ENCODE measurements around the gene DOCK1.

The DOCK1 gene

DNA sequence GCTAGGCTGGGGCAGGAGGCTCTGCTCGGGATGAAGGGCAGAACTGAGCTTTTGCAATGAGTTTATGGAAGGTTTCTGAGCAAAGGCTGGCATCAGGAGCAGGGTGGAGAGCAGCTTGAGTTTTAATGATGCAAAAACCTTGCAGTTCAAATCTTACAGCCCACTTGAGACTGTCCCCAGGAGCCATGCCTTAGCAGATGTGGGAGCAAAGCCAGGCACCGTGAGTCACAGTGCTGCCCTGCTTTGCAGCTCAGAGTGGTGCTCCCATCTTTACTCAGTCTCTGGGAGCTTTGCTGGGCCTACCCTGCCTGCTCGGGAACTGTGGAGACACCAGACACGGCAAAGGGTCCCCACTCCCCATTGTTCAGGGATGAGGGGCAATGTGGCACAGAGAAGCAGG, 521.5 kb downstream of the DOCK1 start:
- H3K9ac ChIP-seq (ENCODE audit: low read length in 2 of 2) = no peak overlapping the region
- H3K4me3 ChIP-seq (ENCODE audit: low read length in 2 of 2) = no peak overlapping the region
- no peaks in the 10 kb centered on the region for H3K9me3 ChIP-seq (ENCODE audit: control insufficient read depth in 2 of 2, low read length in 2 of 2)
- H3K27me3 ChIP-seq (ENCODE audit: control insufficient read depth in 1 of 2, insufficient read depth in 2 of 2, low read length in 2 of 2) = no peaks in the 10 kb centered on the region
- no peak overlapping the region for H3K27ac ChIP-seq (ENCODE audit: low read length)
- H3K36me3 ChIP-seq (ENCODE audit: control insufficient read depth in 2 of 2, insufficient read depth in 2 of 2, low read length in 2 of 2) = peaks cover 20 to 26% of the 10 kb centered on the region in 2 donors
- peaks cover 2% of the 10 kb centered on the region for H3K4me1 ChIP-seq (ENCODE audit: control insufficient read depth, insufficient read depth, low read length)

DNA sequence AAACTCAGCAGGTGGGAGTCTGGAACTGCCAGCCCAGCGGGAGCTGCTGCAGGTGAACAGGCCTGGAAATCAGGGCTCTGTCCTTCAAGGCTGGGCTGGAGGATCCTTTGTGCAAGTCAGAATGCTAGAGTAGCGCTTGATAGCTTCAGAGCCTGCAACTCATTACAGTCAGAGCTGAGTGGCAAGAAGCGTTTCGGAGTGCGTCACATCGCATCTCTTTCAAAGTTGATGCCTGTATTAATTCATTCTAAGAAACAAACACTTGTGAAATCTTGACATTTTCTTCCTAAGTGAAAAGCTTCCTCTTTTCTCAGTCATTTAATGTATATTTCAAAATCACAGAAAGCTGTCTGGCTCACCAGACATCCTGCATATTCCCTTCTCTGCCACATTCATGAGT, 522.7 kb downstream of the DOCK1 start:
- Histone ChIP-seq H3K4me1 (ENCODE audit: control insufficient read depth, insufficient read depth, low read length) (peaks cover 2% of the 10 kb centered on the region), H3K36me3 (ENCODE audit: control insufficient read depth in 2 of 2, insufficient read depth in 2 of 2, low read length in 2 of 2) (peaks cover 19 to 28% of the 10 kb centered on the region in 2 donors), H3K9me3 (ENCODE audit: control insufficient read depth in 2 of 2, low read length in 2 of 2) (no peaks in the 10 kb centered on the region), H3K27ac (ENCODE audit: low read length) (no peak overlapping the region), H3K27me3 (ENCODE audit: control insufficient read depth in 1 of 2, insufficient read depth in 2 of 2, low read length in 2 of 2) (no peaks in the 10 kb centered on the region), H3K4me3 (ENCODE audit: low read length in 2 of 2) (no peak overlapping the region), H3K9ac (ENCODE audit: low read length in 2 of 2) (no peak overlapping the region)

DNA sequence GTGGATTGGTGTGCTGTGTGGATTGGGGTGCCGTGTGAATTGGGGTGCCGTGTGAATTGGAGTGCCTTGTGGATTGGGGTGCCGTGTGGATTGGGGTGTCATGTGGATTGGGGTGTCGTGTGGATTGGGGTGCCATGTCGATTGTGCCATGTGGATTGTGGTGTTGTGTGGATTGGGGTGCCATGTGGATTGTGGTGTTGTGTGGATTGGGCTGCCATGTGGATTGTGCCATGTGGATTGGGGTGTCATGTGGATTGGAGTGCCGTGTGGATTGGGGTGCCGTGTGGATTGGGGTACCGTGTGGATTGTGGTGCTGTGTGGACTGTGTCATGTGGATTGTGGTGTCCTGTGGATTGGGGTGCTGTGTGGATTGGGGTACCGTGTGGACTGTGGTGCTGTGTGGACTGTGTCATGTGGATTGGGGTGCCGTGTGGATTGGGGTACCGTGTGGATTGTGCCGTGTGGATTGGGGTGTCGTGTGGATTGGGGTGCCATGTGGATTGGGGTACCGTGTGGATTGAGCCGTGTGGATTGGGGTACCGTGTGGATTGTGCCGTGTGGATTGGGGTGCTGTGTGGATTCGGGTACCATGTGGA, 523.3 kb downstream of the DOCK1 start:
- Histone ChIP-seq H3K9me3 (ENCODE audit: control insufficient read depth in 2 of 2, low read length in 2 of 2) (no peaks in the 10 kb centered on the region), H3K9ac (ENCODE audit: low read length in 2 of 2) (no peak overlapping the region), H3K27me3 (ENCODE audit: control insufficient read depth in 1 of 2, insufficient read depth in 2 of 2, low read length in 2 of 2) (no peaks in the 10 kb centered on the region), H3K4me3 (ENCODE audit: low read length in 2 of 2) (no peak overlapping the region), H3K36me3 (ENCODE audit: control insufficient read depth in 2 of 2, insufficient read depth in 2 of 2, low read length in 2 of 2) (peaks cover 19 to 27% of the 10 kb centered on the region in 2 donors), H3K27ac (ENCODE audit: low read length) (no peak overlapping the region), H3K4me1 (ENCODE audit: control insufficient read depth, insufficient read depth, low read length) (peaks cover 2% of the 10 kb centered on the region)

DNA sequence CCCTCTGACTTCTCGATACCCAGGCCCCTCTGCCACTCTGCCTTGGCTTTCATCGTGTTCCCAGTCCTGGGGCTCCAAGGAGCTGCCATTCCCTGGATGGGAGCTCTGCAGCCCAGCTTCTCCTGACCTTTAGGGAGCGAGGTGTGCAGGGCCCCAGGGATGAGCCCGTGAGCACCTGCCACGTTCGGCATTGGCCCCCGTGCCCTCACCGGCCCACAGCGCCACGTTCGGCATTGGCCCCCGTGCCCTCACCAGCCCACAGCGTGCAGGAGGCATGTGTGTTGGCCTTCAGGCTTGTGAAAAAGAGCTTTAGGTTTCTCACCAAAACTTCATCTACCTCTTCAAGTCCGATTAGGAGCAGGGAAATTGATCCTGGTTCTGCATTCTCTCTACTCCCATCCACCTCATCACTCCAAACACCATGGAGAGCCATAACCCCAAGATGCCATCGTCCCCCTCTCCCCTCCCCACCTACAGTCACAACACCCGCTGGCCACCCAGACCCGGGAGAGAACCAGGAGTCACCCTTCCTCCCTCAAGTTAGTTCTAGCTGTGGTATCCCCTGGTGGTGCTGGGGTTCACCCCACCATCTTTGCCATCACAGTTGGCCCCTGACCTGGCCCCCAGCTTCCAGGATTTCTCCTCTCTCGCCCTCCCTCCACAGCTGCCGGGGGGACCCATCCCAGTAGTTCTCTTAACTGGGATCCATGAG, 524.5 kb downstream of the DOCK1 start:
- no peaks in the 10 kb centered on the region for H3K9me3 ChIP-seq (ENCODE audit: control insufficient read depth in 2 of 2, low read length in 2 of 2)
- no peak overlapping the region for H3K4me3 ChIP-seq (ENCODE audit: low read length in 2 of 2)
- no peaks in the 10 kb centered on the region for H3K27me3 ChIP-seq (ENCODE audit: control insufficient read depth in 1 of 2, insufficient read depth in 2 of 2, low read length in 2 of 2)
- no peak overlapping the region for H3K9ac ChIP-seq (ENCODE audit: low read length in 2 of 2)
- peaks cover 2% of the 10 kb centered on the region for H3K4me1 ChIP-seq (ENCODE audit: control insufficient read depth, insufficient read depth, low read length)
- H3K27ac ChIP-seq (ENCODE audit: low read length) = no peak overlapping the region
- H3K36me3 ChIP-seq (ENCODE audit: control insufficient read depth in 2 of 2, insufficient read depth in 2 of 2, low read length in 2 of 2) = peaks cover 19 to 27% of the 10 kb centered on the region in 2 donors

DNA sequence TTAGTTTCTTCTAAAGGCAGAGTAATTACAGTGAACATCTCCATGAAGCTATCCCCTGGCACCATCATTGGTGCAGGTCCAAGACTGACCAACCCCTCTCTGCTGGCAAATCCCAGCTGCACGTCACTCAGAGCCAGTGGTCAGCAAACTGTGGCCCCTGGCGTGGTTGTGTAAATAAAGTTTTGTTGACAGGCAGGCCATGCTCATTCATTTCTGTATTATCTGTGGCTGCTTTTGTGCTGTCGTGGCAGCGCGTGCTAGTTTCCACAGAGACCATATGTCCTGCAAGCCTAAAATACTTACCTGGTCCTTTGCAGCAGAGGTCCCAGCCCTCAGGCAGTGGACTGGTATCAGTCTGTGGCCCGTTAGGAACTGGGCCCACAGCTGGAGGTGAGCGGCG, 526.3 kb downstream of the DOCK1 start:
- H3K4me1 ChIP-seq (ENCODE audit: control insufficient read depth, insufficient read depth, low read length) = peaks cover 1% of the 10 kb centered on the region
- H3K27me3 ChIP-seq (ENCODE audit: control insufficient read depth in 1 of 2, insufficient read depth in 2 of 2, low read length in 2 of 2) = no peaks in the 10 kb centered on the region
- peaks cover 10 to 19% of the 10 kb centered on the region in 2 donors for H3K36me3 ChIP-seq (ENCODE audit: control insufficient read depth in 2 of 2, insufficient read depth in 2 of 2, low read length in 2 of 2)
- H3K27ac ChIP-seq (ENCODE audit: low read length) = no peak overlapping the region
- no peak overlapping the region for H3K9ac ChIP-seq (ENCODE audit: low read length in 2 of 2)
- H3K4me3 ChIP-seq (ENCODE audit: low read length in 2 of 2) = no peak overlapping the region
- no peaks in the 10 kb centered on the region for H3K9me3 ChIP-seq (ENCODE audit: control insufficient read depth in 2 of 2, low read length in 2 of 2)

DNA sequence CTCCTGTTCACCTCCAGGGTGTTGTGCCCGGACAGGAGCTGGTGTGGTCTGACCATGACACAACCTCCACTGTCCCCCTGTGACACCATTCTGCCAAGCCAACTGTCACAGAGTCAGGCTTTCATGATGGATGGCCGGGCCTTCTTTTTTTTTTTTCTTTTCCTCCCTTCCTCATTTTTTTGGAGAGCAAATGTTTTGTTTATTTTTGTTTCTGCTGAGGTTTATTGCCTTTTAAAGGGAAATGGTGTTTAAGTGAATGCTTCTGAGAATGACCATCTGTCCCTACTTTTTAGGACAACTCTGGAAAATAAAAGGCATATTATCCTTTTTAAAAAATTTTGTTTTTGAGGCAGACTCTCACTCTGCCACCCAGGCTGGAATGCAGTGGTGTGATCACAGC, 528.8 kb downstream of the DOCK1 start:
- H3K27me3 ChIP-seq (ENCODE audit: control insufficient read depth in 1 of 2, insufficient read depth in 2 of 2, low read length in 2 of 2) = no peaks in the 10 kb centered on the region
- no peak overlapping the region for H3K4me3 ChIP-seq (ENCODE audit: low read length in 2 of 2)
- H3K27ac ChIP-seq (ENCODE audit: low read length) = no peak overlapping the region
- H3K36me3 ChIP-seq (ENCODE audit: control insufficient read depth in 2 of 2, insufficient read depth in 2 of 2, low read length in 2 of 2) = peaks cover 6 to 8% of the 10 kb centered on the region in 2 donors
- H3K9ac ChIP-seq (ENCODE audit: low read length in 2 of 2) = no peak overlapping the region
- no peaks in the 10 kb centered on the region for H3K4me1 ChIP-seq (ENCODE audit: control insufficient read depth, insufficient read depth, low read length)
- H3K9me3 ChIP-seq (ENCODE audit: control insufficient read depth in 2 of 2, low read length in 2 of 2) = no peaks in the 10 kb centered on the region

DNA sequence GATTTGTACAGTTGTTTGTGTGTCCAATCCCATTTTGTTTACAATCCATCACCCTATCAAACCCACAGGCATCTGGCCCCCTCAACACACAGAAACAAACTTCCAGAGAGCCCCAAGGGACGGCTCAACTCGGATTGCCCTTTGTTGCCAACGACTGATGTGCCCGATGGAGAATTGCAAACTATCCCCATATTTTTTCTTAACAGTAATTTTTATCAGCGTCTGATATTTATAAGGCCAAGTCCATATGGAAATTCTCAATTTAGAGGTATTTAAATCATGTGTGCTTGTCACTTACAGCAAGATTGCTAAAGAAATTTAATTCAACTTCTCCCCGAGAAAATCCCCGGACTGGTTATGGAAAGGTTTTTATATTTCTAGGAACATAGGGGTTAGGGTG, 530.0 kb downstream of the DOCK1 start:
- Histone ChIP-seq H3K9ac (ENCODE audit: low read length in 2 of 2) (no peak overlapping the region), H3K4me1 (ENCODE audit: control insufficient read depth, insufficient read depth, low read length) (no peaks in the 10 kb centered on the region), H3K9me3 (ENCODE audit: control insufficient read depth in 2 of 2, low read length in 2 of 2) (no peaks in the 10 kb centered on the region), H3K4me3 (ENCODE audit: low read length in 2 of 2) (no peak overlapping the region), H3K27ac (ENCODE audit: low read length) (no peak overlapping the region), H3K36me3 (ENCODE audit: control insufficient read depth in 2 of 2, insufficient read depth in 2 of 2, low read length in 2 of 2) (peaks cover 13 to 18% of the 10 kb centered on the region in 2 donors), H3K27me3 (ENCODE audit: control insufficient read depth in 1 of 2, insufficient read depth in 2 of 2, low read length in 2 of 2) (no peaks in the 10 kb centered on the region)

DNA sequence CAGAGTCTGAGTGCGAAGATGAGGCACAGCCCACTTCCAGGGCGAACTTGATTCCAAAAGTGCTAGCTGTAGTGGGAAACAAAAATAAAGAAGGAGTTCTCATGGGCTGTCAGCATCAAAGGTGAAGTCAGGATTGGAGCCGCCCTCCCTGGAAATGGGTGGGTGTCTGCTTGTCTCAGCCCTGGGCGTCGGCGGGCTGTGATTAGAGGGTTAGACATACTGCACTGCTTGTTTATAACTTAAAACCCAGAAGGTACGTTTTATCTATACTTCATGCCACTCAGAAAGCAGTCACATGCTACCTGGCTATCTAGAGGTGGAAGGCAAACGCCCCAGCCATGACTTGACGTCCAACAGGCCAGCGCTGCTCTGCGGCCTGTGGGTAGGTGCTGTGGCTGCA, 535.1 kb downstream of the DOCK1 start:
- H3K4me1 ChIP-seq (ENCODE audit: control insufficient read depth, insufficient read depth, low read length) = no peaks in the 10 kb centered on the region
- H3K9me3 ChIP-seq (ENCODE audit: control insufficient read depth in 2 of 2, low read length in 2 of 2) = no peaks in the 10 kb centered on the region
- H3K27ac ChIP-seq (ENCODE audit: low read length) = no peak overlapping the region
- H3K27me3 ChIP-seq (ENCODE audit: control insufficient read depth in 1 of 2, insufficient read depth in 2 of 2, low read length in 2 of 2) = no peaks in the 10 kb centered on the region
- no peak overlapping the region for H3K4me3 ChIP-seq (ENCODE audit: low read length in 2 of 2)
- peaks cover 37 to 39% of the 10 kb centered on the region in 2 donors for H3K36me3 ChIP-seq (ENCODE audit: control insufficient read depth in 2 of 2, insufficient read depth in 2 of 2, low read length in 2 of 2)
- no peak overlapping the region for H3K9ac ChIP-seq (ENCODE audit: low read length in 2 of 2)

DNA sequence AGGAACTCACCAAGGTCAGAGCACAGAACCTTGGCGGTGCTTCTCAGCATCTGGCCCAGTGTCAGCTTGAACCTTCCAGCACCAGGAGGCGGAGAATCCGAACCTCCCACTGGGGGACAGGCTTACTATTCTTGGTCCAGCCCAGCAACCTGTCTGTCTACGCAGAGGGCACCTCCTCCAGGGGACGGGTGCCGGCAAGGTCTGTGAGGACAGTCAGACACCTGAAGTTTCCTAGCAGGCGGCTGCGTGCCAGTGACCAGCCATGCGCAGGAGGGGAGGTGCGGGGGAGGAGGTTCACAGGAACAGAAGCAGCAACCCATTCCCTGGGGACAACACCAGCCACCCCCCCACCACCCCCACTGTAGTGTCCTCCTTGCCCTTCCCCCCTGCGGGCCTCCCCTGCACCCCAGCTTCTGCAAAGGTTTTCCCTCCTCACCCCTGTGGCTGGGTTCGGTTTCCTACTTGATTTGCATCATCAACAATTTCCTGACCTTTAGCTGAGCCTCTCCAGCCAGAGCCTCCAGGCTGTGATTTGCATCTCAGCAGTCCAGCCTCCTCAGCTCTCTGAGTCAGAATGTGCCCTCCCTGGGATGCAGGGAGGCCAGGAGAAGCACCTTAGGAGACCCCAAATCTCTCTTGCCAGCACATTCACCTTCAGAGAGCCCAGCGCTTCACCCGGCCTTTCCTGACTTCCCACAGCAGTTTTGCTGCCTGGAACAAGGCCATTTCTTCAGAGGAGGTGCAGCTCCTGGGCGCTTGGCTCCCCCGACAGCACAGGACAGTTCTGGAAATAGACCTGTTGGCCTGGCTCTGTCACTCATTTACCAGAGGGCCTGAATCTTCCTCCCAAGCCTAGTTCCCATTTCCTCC, 536.4 kb downstream of the DOCK1 start:
- Histone ChIP-seq H3K9ac (ENCODE audit: low read length in 2 of 2) (no peak overlapping the region), H3K27me3 (ENCODE audit: control insufficient read depth in 1 of 2, insufficient read depth in 2 of 2, low read length in 2 of 2) (no peaks in the 10 kb centered on the region), H3K4me3 (ENCODE audit: low read length in 2 of 2) (no peak overlapping the region), H3K9me3 (ENCODE audit: control insufficient read depth in 2 of 2, low read length in 2 of 2) (no peaks in the 10 kb centered on the region), H3K36me3 (ENCODE audit: control insufficient read depth in 2 of 2, insufficient read depth in 2 of 2, low read length in 2 of 2) (peaks cover 39 to 42% of the 10 kb centered on the region in 2 donors), H3K4me1 (ENCODE audit: control insufficient read depth, insufficient read depth, low read length) (no peaks in the 10 kb centered on the region), H3K27ac (ENCODE audit: low read length) (no peak overlapping the region)

DNA sequence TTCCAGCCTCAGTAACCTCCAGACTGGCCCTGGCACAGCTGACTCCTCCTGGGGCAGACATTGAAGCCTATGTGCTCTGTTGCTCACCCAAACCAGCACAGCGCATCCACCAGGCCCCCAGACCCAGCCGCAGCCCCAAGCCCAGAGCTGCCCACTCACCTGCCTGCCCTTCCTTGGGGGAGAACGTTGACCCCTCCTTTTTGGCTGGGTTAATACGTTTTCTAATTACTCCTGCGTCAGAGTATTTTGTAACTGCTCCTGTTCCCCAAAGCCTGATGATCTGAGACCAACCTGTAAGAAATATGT, 536.9 kb downstream of the DOCK1 start:
- no peak overlapping the region for H3K27ac ChIP-seq (ENCODE audit: low read length)
- H3K36me3 ChIP-seq (ENCODE audit: control insufficient read depth in 2 of 2, insufficient read depth in 2 of 2, low read length in 2 of 2) = peaks cover 40 to 42% of the 10 kb centered on the region in 2 donors
- no peaks in the 10 kb centered on the region for H3K9me3 ChIP-seq (ENCODE audit: control insufficient read depth in 2 of 2, low read length in 2 of 2)
- H3K9ac ChIP-seq (ENCODE audit: low read length in 2 of 2) = no peak overlapping the region
- H3K27me3 ChIP-seq (ENCODE audit: control insufficient read depth in 1 of 2, insufficient read depth in 2 of 2, low read length in 2 of 2) = no peaks in the 10 kb centered on the region
- H3K4me1 ChIP-seq (ENCODE audit: control insufficient read depth, insufficient read depth, low read length) = no peaks in the 10 kb centered on the region
- H3K4me3 ChIP-seq (ENCODE audit: low read length in 2 of 2) = no peak overlapping the region
